HG03175 (cell line): ENCODE data around the gene PAF1.

Source experiments
- ATAC-seq: cut with Tn5 transposase; IDR thresholded peaks from one replicate; pipeline ENCODE4 v1.9.1; 2021; ENCODE audit warnings: mild to moderate bottlenecking, moderate library complexity; ENCODE audit not compliant: unreplicated experiment

The PAF1 gene

DNA sequence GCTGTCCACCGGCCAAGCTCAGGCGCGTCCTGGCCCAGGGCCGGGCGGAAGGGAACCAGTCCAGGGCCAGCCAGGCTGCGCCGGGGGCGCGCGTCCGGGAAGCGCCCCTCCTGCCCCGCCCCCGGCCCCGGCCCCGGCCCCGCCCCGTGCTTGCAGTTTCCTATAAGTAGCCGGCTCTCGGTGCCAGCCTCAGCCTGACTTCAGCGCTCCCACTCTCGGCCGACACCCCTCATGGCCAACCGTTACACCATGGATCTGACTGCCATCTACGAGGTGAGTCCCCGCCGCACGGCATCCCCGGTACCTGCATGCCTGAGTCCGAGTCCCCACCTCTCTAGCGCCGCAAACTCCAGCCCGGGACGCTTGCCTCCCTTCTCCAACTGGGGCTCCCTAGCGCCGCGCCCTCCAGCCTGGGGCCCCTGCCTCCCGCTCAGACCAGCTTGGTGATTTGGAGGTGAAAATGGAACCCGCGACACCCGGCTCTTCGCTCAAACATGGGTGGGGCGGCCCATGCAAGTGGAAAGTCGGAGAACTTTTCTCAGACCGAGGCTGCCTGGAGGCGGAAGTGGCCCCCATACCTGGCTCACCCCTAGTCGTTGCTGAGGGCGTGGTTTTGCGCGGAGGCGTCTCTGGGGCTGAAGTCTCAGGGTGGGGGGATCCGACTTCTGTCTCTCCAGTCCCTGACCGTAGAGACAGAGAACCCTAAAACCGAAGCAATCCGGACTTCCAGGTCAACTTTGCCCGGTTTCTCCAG lies 15.9 kb upstream of the PAF1 start, which contains the start of gene ZFP36:
TSS of gene ZFP36 (plus strand) at position 192 of the 754 bp plus-strand sequence. CDS start at position 250, 58 bp downstream.
- peak; percentile 19 for ATAC-seq

DNA sequence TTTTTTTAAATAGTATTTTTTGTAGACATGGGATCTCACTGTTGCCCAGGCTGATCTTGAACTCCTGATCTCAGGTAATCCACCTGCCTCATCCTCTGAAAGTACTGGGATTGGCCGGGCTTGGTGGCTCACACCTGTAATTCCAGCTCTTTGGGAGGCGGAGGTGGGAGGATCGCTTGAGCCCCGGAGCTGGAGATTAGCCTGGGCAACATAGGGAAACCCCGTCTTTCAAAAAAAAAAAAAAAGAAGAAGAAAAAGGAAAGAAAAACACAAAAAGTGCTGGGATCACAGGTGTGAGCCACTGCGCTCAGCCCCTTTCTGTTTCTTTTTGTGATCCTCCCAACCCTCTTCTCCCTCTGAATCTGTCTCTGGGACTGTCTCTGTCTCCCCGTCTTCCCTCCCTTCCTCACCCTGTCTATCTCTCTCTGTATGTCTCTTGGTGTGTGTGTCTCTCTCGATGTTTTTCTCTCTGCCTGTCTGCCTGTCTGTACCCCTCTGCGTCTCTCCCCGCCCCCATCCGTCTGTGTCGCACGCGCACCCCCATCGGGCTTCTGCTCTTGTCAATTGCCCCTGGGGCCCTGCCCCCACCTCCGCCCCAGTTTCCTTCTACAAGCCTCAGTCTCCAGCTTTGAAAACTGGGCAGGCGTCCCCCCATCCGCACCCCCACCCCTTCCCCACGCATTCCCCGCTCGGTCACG lies 15.2 kb upstream of the PAF1 start:
- no peak for ATAC-seq

DNA sequence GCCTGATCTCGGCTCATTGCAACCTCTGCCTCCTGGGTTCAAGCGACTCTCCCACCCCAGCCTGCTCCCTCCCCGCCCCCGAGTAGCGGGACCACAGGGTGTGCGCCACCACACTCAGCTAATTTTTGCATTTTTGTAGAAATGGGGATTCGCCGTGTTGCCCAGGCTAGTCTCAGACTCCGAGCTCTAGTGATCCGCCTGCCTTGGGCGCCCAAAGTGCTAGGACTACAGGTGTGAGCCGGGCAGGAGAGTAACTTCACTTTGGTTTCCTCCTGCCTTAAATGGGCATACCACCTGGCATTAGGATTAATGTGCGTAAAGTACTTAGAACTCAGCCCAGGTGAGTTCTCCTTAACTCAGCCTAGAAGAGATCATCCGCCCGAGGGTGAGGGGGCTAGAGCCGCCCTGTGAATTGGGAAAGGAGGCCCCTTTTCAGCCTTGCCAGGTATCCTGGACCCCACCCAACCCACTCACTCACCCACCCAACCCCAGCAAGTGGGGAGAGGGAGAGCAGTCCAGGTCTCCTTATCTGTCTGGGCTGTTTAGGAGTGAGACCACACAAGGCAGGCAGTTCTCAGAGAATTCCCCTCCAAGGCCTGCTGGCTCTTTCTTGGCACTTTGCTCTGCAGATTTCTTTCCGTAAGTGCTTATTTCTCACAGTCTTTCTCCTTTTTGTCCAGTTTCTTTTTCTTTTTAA lies 14.5 kb upstream of the PAF1 start:
- ATAC-seq, result no peak

DNA sequence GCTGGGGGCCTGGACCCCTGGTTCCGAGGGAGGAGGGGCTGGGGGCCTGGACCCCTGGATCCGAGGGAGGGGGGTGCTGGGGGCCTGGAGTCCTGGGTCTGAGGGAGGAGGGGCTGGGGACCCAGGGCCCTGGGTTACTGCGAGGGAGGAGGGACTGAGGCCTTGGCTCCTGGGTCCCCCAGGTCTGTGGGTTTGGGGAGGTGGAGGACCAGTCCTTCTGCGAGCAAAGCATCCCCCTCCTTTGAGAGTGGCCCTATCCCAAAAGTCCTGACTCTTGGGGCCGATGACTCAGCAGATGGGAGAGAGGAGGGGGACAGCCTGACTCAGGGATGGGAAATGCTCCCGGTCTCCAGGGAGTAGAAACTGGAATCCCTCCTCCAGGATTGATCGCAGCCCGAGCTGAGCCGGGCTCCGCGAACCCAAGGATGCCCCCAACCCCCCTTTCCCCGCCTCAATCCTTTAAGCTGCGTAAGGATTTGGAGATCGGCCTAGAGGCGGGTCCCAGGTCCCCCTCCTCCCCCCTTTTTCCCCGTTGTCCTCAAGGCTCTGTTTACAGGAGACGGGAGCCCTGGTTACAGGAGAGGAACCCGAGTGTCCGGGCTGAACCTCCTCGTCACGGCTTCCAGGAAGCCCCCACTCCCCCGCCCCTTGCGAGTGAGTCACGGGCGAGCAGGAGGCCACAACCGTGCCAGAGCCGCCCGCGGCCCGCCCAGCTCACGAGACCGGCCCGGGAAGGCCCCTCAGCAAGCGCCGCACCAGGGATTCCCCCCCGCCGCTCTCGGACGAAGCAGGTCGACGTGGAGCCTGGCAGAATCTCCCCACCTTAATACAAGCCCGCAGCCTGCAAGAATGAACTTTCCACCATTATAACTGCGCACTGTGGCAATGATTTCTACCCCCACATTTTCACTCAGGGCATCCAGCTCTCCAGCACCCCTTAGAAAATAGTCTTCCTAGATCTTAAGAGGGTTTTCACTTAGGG lies 12.7 kb upstream of the PAF1 start:
- peak; percentile 28 for ATAC-seq

- ATAC-seq, result peak; percentile 19
These were observed 11.7 kb upstream of the PAF1 start for GRCh38 chr19:39402346-39403300.

DNA sequence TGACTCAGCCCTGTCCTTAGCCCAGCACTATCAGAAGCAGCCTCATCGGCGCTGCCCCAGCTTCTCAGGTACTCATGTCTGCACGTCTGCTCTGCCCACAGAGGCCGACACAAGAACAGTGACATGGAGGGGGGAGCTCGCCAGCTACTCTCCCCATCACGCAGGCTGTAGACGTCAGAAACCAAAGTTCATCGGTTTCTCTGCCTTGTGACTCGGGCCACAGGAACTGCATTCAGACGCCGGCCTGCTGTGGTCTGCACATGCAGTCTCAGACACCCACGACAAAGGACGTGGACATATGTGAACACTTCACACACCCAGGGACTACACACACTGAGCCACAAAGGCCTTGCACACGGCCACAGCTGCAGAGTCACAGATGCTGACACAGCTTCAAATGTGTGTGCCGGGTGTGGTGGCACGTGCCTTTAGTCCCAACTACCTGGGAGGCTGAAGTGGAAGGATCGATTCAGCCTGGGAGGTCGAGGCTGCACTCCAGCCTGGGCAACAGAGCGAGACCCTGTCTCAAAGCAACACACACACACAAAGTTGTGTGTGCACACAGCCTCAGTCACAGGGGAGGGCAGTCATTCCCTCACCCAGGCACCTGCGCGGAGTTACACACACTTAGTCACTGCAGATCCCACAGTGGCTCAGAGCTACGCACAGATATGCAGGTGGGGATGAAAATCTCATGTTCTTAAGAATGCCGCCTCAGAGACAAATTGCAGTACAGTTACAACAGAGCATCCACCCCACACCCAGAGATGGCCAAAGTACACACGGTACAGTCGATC lies 10.8 kb upstream of the PAF1 start:
- ATAC-seq, result peak; percentile 30

DNA sequence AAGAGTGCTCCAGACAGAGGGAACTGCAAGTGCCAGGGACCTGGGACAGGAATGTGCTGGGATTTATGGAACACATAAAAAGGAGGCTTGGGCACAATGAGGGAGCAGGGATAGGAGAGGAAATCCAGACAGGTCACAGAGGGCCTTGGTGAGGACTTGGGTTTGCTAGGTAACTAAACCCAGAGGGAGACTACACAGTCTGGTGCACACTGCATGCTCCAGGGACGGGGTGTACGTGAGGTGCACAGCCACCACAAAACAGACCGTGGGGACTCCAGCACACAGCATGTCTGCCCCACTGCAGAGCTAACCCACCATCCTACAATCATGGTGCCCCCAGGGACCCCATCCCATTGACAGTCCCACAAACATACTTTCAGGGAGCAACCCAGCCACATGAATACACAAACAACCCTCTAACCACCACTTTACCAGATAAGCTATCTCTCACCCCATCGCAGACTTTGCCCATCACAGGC lies 10.2 kb upstream of the PAF1 start:
- no peak for ATAC-seq

GRCh38 chr19:39400061-39400460 lies 9.2 kb upstream of the PAF1 start:
- ATAC-seq, result no peak

DNA sequence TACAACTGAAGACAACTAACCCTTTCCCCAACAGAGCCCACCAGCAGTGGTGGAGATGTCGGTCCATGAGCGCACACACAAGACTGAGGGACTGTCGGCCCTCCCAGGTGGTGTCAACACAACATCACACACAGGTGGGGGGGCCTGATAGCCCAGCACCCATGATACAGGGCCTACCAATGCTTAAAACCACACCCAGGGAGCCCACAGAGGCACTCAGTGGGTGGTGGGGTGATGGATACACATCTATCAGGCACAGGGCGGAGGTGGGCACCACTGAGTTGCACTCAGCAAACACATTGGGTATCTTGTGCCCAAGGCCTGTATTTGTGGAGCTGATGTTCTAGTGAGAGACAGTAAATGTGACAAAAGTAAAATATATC lies 8.8 kb upstream of the PAF1 start:
- no peak for ATAC-seq

DNA sequence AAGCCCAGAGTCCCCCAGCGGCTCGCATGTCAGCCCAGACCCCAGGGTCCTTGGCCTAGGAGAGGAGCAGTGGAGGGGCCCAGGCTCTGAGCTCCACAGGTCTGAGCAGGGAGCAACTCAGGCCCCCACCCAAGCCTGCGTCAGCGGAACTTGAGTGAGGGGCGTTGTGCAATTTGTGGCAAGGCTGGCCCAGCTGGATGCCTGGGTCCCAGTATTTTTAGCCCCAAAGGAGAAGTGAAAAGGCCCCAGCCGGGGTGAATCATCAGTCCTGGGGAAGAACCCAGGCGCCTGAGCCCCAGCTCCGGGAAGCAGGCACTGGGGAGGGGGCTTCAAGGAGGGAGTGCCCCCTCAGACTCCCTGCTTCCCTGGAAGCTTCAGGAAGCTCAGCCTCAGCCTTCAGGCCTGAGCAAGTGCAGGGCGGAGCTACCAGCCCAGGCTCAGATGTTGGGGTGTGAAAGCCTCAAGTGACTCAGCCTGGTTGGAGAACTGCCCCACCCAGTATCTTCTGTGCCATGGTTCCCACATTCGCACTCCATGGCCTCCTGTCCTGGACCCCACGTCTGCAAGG lies 7.5 kb upstream of the PAF1 start:
- no peak for ATAC-seq

GRCh38 chr19:39397360-39398296 lies 6.7 kb upstream of the PAF1 start:
- ATAC-seq, result peak; percentile 47

DNA sequence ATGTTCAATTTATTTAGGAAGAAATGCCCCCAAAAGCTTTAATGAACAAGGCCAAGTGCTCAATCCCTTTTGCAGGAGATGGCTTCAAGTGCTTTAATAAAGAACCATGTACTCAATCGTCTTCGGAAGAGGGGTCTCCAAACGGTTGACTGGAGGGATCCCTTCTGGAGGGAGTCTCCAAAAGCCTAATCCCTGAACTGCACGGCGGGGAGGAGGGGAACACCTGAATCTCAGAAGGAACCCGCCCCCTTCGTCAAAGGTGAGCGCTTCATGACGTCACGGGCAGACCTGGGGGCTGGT lies 505 bp downstream of the PAF1 start:
- no peak for ATAC-seq

DNA sequence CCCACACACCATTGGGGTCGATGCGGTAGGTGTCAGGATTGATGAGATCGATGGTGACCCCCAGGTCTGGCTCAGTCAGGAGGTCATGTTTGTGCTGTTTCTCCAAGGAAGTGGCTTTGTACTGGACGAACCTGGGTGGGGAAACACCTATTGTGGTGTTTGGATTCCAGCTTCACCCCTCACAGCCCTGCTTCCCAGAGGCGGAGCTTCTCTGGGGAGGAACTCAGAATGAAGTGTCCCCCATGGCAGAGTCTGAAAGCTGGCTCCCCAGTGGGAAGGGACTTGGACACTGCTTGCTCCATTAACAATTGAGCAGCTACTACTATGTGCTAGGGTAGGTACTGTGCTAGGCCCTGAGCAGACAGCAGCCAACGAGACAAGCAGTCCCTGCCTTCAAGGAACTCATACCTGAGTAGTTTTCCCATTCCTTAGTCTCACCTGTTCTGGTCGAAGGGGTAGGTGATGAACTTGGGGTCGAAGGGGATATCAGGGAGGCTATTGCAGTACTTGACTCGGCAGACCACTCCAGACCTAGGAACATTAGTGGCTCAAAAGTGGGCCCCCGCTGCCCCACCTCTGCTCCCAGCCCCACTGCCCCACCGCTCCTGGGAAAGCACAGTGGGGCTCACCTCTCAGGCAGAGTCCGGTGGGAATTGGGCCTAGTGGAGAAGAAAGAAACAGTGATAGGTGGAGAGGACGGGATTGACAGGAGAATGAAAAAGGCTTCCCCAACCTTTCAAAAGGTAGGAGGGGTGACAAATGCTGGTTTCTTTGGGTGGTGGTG lies 1.1 kb downstream of the PAF1 start:
- ATAC-seq, result no peak

GRCh38 chr19:39388657-39389056 lies 2.2 kb downstream of the PAF1 start:
- ATAC-seq, result no peak

- no peak for ATAC-seq
These were observed 4.3 kb downstream of the PAF1 start for GRCh38 chr19:39386557-39386956.

DNA sequence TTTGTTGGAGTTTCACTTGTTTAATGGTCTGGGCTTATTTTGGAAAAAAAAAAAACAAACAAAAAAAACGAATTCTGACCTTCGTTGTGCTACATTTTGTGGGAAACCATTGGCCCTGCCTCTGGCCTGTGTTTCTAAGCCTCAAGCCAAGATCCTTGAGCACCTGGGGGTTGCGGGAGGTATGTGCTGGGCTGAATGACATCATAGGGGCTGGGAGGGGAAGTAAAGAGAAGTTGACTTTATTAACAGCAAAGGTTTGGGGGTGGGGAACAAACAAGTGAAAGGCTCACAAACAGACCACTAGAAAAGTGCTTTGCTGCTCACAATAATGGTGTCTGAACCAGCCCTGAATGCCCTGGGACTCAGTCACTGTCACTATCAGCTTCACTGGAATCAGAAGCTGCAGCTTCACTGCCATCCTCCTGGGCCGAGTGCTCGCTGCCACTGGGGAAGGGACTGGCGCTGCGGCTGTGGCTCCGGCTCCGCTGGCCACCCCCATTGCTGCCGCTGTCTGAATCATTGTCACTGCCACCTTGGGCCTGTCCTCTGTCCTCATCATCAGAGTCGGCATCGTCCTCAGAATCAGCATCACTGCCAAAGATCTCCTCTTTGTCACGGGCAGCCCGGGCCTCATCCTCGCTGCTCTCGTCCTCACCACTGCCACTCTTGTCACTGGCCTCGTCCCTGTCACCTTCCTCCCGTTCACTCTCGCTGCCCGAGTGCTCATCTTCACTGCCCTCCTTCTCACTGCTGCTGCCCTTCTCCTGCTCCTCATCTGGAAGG lies 5.1 kb downstream of the PAF1 start:
- no peak for ATAC-seq
